Chondrocyte (in vitro differentiated cells): ENCODE results near the gene GRM5. TPM values are rescaled to one million over a fixed set of nuclear protein-coding genes. Genes with fewer than 3 reads are reported as not detected.

Source experiments
- DNase-seq: peaks from one replicate; pipeline ENCODE4 v3.0.0; 2021; ENCODE audit warnings: mixed read lengths, low spot score
- H3K27ac Mint-ChIP-seq: one replicate; pipeline ENCODE4 v1.8.0; 2021; ENCODE audit warnings: mild to moderate bottlenecking, moderate library complexity, mixed read lengths; ENCODE audit not compliant: unreplicated experiment
- H3K27me3 Mint-ChIP-seq: 2 replicates; pipeline ENCODE4 v1.8.0; 2021; ENCODE audit warnings: low read depth, mixed read lengths
- H3K36me3 Mint-ChIP-seq: 2 replicates; pipeline ENCODE4 v1.8.0; 2021; ENCODE audit warnings: low read depth, mixed read lengths
- H3K4me1 Mint-ChIP-seq: 2 replicates; pipeline ENCODE4 v1.8.0; 2021; ENCODE audit warnings: low read depth, mild to moderate bottlenecking, mixed read lengths
- H3K4me3 Mint-ChIP-seq: one replicate; pipeline ENCODE4 v1.8.0; 2021; ENCODE audit warnings: mild to moderate bottlenecking, moderate library complexity, mixed read lengths; ENCODE audit not compliant: unreplicated experiment
- H3K9me3 Mint-ChIP-seq: 2 replicates; pipeline ENCODE4 v1.8.0; 2021; ENCODE audit warnings: low read depth, mixed read lengths
- CTCF ChIP-seq: fragments of 200-600 bp; sonication (generic); IDR thresholded peaks from 2 replicates; pipeline ENCODE4 v1.5.0; 2021; ENCODE audit warnings: antibody characterized with exemption, mild to moderate bottlenecking, moderate library complexity
- total RNA-seq: library from RNA; stranded (reverse); gene quantifications from 3 replicates; pipeline ENCODE4 v1.2.1, GENCODE V29; 2021

GRM5 gene
- total RNA-seq, 1 donor from 2014 or later = 0.52 TPM

- H3K4me1 Mint-ChIP-seq = no peaks in the 10 kb centered on the region
- no peak overlapping the region for H3K4me3 Mint-ChIP-seq
- H3K9me3 Mint-ChIP-seq = peaks cover 6% of the 10 kb centered on the region
- TF ChIP-seq CTCF = no peak
- H3K27ac Mint-ChIP-seq = no peak overlapping the region
- H3K36me3 Mint-ChIP-seq = no peaks in the 10 kb centered on the region
- DNase-seq = no peak
- H3K27me3 Mint-ChIP-seq = peaks cover 25% of the 10 kb centered on the region
Observed at GRCh38 chr11:88689548-88690240, 376.1 kb downstream of the GRM5 start.

- TF ChIP-seq CTCF = no peak
- DNase-seq = no peak
- H3K4me1 Mint-ChIP-seq = no peaks in the 10 kb centered on the region
- H3K9me3 Mint-ChIP-seq = peaks cover 17% of the 10 kb centered on the region
- H3K27ac Mint-ChIP-seq = no peak overlapping the region
- no peaks in the 10 kb centered on the region for H3K27me3 Mint-ChIP-seq
- H3K36me3 Mint-ChIP-seq = no peaks in the 10 kb centered on the region
- H3K4me3 Mint-ChIP-seq = no peak overlapping the region
Observed at GRCh38 chr11:88683024-88683423, 382.8 kb downstream of the GRM5 start.

- no peaks in the 10 kb centered on the region for H3K36me3 Mint-ChIP-seq
- no peak for TF ChIP-seq CTCF
- no peaks in the 10 kb centered on the region for H3K4me1 Mint-ChIP-seq
- no peaks in the 10 kb centered on the region for H3K27me3 Mint-ChIP-seq
- H3K27ac Mint-ChIP-seq = no peak overlapping the region
- H3K9me3 Mint-ChIP-seq = peaks cover 17% of the 10 kb centered on the region
- DNase-seq = no peak
- H3K4me3 Mint-ChIP-seq = no peak overlapping the region
Observed at GRCh38 chr11:88680806-88681205, 385.0 kb downstream of the GRM5 start.

GRCh38 chr11:88666364-88666763, 399.4 kb downstream of the GRM5 start:
- Mint-ChIP-seq H3K36me3 (no peaks in the 10 kb centered on the region), H3K4me3 (no peak overlapping the region), H3K27ac (no peak overlapping the region), H3K27me3 (peaks cover 5% of the 10 kb centered on the region), H3K9me3 (peaks cover 3% of the 10 kb centered on the region), H3K4me1 (no peaks in the 10 kb centered on the region)
- DNase-seq = no peak
- TF ChIP-seq CTCF = no peak

- Mint-ChIP-seq H3K27me3 (peaks cover 28% of the 10 kb centered on the region), H3K4me1 (no peaks in the 10 kb centered on the region), H3K27ac (no peak overlapping the region), H3K36me3 (no peaks in the 10 kb centered on the region), H3K9me3 (no peaks in the 10 kb centered on the region), H3K4me3 (no peak overlapping the region)
- no peak for TF ChIP-seq CTCF
- no peak for DNase-seq
Observed at GRCh38 chr11:88657076-88657738, 408.6 kb downstream of the GRM5 start.
